Stimulated activated CD8-positive, alpha-beta memory T cell treated with anti-CD3 and anti-CD28 coated beads, Interleukin-15, amount 100 ng/mL, for 48 hours (primary cell): ENCODE data around the gene IAH1.

Source experiments
- DNase-seq, 2 donors: peaks; one replicate each; pipeline ENCODE4 v3.0.0-alpha.2; 2020; ENCODE audit warnings: low read depth in 2 of 2

The IAH1 gene

GRCh38 chr2:9474361-9475057 is at the start of gene IAH1:
IAH1 (plus strand) TSS chr2:9474551; CDS start chr2:9474567, 16 bp downstream.
- peak; percentile 57 to 58 for DNase-seq

GRCh38 chr2:9428965-9429577 is 45.3 kb upstream of the IAH1 start:
- DNase-seq: no peak

- no peak for DNase-seq
Measured at GRCh38 chr2:9430316-9431293, 43.7 kb upstream of the IAH1 start.

- DNase-seq: no peak
Measured at GRCh38 chr2:9434489-9434888, 39.9 kb upstream of the IAH1 start.

GRCh38 chr2:9439536-9439935 is 34.8 kb upstream of the IAH1 start:
- no peak for DNase-seq

GRCh38 chr2:9440058-9440727 is 34.2 kb upstream of the IAH1 start:
- no peak for DNase-seq

GRCh38 chr2:9441556-9441955 is 32.8 kb upstream of the IAH1 start:
- DNase-seq: no peak

GRCh38 chr2:9443526-9443925 is 30.8 kb upstream of the IAH1 start:
- DNase-seq: no peak

GRCh38 chr2:9445089-9445488 is 29.3 kb upstream of the IAH1 start:
- no peak for DNase-seq

- DNase-seq: no peak
Measured at GRCh38 chr2:9451231-9451630, 23.1 kb upstream of the IAH1 start.

- no peak for DNase-seq
Measured at GRCh38 chr2:9460441-9461017, 13.8 kb upstream of the IAH1 start.

- DNase-seq: no peak
Measured at GRCh38 chr2:9461079-9461478, 13.3 kb upstream of the IAH1 start.

GRCh38 chr2:9462313-9462712 is 12.0 kb upstream of the IAH1 start:
- DNase-seq: no peak

GRCh38 chr2:9462886-9463697 is 11.3 kb upstream of the IAH1 start:
- no peak for DNase-seq

GRCh38 chr2:9463698-9464034 is 10.7 kb upstream of the IAH1 start:
- DNase-seq: peak in 1 of 2 donors; percentile 6

GRCh38 chr2:9465170-9465569 is 9.2 kb upstream of the IAH1 start:
- no peak for DNase-seq

GRCh38 chr2:9466147-9466683 is 8.1 kb upstream of the IAH1 start:
- DNase-seq: no peak

- no peak for DNase-seq
Measured at GRCh38 chr2:9467687-9468086, 6.7 kb upstream of the IAH1 start.

GRCh38 chr2:9471206-9471605 is 3.1 kb upstream of the IAH1 start:
- no peak for DNase-seq

- no peak for DNase-seq
Measured at GRCh38 chr2:9472511-9472910, 1.8 kb upstream of the IAH1 start.
